ENCODE measurements around the gene MID1. TPM values are rescaled to one million over a fixed set of nuclear protein-coding genes. Genes with fewer than 3 reads are reported as not detected.

Gene MID1
- total RNA-seq, 1 donor from 2014 or later, result 32.5 TPM

DNA sequence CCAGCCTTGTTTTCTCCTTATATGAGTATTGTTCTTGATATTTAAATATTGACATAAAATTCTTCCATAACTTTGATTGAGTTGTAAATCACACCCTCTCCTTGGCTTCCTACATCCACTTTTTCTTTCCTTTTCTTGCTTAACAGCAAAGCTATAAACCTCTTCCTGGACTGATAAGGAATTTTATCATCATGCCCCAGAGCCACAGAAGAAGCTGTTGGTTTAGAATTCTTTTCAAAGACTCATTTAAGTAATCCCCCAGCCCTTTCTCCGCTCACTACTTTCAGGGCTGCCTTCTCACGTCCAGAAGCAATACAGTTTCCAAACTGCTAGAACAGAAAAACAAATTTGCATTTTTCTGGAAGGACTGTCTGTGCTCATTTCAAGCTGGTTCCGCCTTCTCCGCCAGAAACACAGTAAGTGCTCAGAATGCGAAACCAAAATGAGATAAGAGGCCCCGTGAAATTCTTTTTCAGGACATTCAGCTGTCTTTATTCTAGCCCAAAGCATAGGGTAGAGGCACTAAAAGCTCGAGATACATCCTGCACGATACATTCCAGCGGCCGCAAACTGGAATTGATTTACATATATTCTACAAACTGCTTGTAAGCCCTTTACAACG is 849 bp downstream of the MID1 start:
- H3K27ac Mint-ChIP-seq, result peak overlapping the region; percentile 97

DNA sequence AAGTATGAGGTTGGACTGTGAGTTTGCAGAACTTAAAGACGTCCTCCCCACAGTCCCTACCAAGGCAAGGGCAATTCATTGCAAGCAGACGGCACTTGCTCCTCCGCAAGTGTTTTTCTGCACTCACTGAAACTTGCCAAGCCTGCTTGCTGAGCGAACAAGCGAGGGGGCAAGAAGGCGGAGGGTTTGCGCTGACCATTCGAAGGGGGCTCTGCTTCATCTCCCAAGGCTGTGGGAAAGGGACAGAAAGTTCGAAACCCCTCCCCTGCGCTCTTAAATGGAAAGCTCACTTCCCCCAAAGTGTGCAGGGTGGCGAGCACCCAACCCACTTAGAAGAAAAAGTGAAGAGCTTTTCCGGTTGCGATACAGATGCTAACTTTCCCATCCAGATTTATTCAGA is 1.4 kb downstream of the MID1 start:
- Mint-ChIP-seq H3K27ac (peak overlapping the region; percentile 97), H3K9me3 (ENCODE audit: low read depth) (peaks cover 7% of the 10 kb centered on the region), H3K4me3 (ENCODE audit: low read depth) (peak overlapping the region; percentile 90), H3K36me3 (ENCODE audit: insufficient read depth) (no peaks in the 10 kb centered on the region), H3K27me3 (no peaks in the 10 kb centered on the region), H3K4me1 (ENCODE audit: low read depth) (peaks cover 29% of the 10 kb centered on the region)
- no peak for DNase-seq (ENCODE audit: low spot score, unreplicated experiment)
- TF ChIP-seq, protein P1, sequence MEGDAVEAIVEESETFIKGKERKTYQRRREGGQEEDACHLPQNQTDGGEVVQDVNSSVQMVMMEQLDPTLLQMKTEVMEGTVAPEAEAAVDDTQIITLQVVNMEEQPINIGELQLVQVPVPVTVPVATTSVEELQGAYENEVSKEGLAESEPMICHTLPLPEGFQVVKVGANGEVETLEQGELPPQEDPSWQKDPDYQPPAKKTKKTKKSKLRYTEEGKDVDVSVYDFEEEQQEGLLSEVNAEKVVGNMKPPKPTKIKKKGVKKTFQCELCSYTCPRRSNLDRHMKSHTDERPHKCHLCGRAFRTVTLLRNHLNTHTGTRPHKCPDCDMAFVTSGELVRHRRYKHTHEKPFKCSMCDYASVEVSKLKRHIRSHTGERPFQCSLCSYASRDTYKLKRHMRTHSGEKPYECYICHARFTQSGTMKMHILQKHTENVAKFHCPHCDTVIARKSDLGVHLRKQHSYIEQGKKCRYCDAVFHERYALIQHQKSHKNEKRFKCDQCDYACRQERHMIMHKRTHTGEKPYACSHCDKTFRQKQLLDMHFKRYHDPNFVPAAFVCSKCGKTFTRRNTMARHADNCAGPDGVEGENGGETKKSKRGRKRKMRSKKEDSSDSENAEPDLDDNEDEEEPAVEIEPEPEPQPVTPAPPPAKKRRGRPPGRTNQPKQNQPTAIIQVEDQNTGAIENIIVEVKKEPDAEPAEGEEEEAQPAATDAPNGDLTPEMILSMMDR (IDR thresholded peaks at IDR 0.05; ENCODE audit: unreplicated experiment), result no peak

More for the DNA sequence above, 849 bp downstream of the MID1 start:
- TF ChIP-seq, protein P1 (IDR thresholded peaks at IDR 0.05; ENCODE audit: unreplicated experiment), result no peak
- Mint-ChIP-seq H3K4me1 (ENCODE audit: low read depth) (peaks cover 28% of the 10 kb centered on the region), H3K27me3 (no peaks in the 10 kb centered on the region), H3K36me3 (ENCODE audit: insufficient read depth) (no peaks in the 10 kb centered on the region), H3K9me3 (ENCODE audit: low read depth) (peaks cover 7% of the 10 kb centered on the region), H3K4me3 (ENCODE audit: low read depth) (peak overlapping the region; percentile 90)
- no peak for DNase-seq (ENCODE audit: low spot score, unreplicated experiment)

DNA sequence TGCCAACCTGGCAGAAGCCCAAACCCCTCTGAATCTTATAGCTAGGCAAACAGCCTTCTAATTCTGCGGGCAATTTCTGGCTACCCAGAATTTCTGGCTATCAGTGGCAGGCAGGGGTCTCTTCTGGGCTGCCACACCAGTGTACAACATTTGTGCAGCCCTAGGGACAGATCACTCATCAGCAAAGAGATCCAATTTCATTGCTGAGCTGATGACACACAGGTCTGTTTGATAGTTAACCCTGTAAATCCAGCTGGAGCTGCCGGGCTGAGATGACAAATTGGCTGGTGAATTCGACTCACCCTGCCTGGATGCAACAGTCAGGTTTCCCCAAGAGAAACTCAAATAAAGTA is 2.4 kb downstream of the MID1 start:
- TF ChIP-seq, protein P1 (IDR thresholded peaks at IDR 0.05; ENCODE audit: unreplicated experiment), result no peak
- H3K27ac Mint-ChIP-seq, result no peak overlapping the region
- no peaks in the 10 kb centered on the region for H3K27me3 Mint-ChIP-seq
- no peaks in the 10 kb centered on the region for H3K36me3 Mint-ChIP-seq (ENCODE audit: insufficient read depth)
- peaks cover 29% of the 10 kb centered on the region for H3K4me1 Mint-ChIP-seq (ENCODE audit: low read depth)
- DNase-seq (ENCODE audit: low spot score, unreplicated experiment), result no peak
- H3K9me3 Mint-ChIP-seq (ENCODE audit: low read depth), result peaks cover 4% of the 10 kb centered on the region
- H3K4me3 Mint-ChIP-seq (ENCODE audit: low read depth), result peak overlapping the region; percentile 90

DNA sequence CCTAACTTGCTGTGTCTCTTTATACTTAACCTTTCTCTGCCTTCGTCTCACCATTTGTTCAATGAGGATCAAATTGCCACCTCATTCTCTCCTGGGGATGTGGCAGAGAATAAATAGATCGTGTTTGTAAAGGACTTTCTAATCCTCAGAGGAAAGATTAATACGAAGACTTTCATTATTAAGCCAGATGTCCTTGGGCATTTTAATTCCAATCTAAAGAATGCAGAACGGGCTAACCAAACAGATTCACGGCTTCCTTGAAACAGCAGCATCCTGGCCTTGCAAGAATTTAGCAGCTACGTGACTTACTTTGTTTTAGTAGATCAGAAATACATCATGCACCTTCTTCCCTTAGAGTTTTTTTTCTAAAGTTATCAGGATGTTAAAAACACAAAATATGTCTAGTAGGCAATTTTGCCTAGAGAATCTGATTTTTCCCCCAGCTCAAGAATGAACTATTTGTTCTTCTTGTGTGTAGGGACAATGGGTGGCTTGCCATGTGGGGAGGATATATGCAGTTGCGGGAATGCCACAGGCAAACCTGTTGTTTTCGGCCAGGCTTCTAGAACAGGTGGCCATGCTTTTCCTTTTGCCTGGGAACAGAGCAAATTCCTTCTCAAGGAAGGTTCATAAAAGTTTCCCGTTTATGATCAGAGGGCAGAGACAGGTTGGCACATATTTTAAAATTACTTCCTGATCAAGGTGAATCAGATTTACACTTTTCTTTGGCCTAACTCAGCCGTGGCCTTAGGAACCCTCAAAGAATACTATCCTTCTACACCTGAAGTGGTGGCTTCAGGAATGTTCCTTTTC is 3.0 kb downstream of the MID1 start:
- peaks cover 29% of the 10 kb centered on the region for H3K4me1 Mint-ChIP-seq (ENCODE audit: low read depth)
- H3K27ac Mint-ChIP-seq, result no peak overlapping the region
- TF ChIP-seq, protein P1 (IDR thresholded peaks at IDR 0.05; ENCODE audit: unreplicated experiment), result no peak
- no peak for DNase-seq (ENCODE audit: low spot score, unreplicated experiment)
- no peak overlapping the region for H3K4me3 Mint-ChIP-seq (ENCODE audit: low read depth)
- H3K27me3 Mint-ChIP-seq, result no peaks in the 10 kb centered on the region
- no peaks in the 10 kb centered on the region for H3K36me3 Mint-ChIP-seq (ENCODE audit: insufficient read depth)
- H3K9me3 Mint-ChIP-seq (ENCODE audit: low read depth), result peaks cover 4% of the 10 kb centered on the region

DNA sequence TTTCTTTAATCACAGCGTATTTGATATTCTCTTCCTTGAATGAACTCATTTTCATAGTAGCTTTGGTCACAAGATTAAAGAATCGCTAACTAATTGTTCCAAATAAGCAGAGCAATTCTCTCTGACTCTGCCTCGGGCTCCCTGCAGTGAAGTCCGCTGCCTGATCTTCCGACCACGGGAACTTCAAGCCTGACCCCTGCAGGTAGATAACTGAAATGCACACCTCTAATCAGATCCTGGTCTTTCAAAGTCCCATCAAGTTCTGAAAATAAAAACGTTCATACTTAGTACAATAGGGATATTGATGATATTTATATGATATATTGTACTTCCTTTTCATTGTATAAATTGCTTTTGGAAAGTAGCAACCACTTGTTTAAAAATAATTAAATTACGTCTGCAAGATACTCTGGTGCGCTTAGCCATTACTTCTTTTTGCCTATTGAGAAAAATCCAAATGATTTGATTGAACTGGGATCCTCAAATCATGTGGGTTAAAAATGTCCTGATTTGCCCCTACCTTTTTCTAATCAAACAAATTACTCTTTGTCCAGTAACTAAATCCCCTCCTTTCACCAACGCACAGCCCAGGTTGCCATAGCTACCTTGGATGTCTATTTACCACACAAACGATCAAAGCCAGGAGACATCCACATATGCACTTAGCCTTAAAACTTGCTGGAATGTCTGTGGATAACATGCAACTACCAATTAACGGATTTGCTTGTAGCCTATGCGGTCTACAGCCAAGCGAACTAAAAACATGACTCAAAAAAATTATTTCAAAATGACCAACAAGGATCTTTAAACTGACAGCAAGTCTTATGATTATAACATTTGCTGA is 4.2 kb downstream of the MID1 start:
- TF ChIP-seq, protein P1 (IDR thresholded peaks at IDR 0.05; ENCODE audit: unreplicated experiment), result peak; percentile 64
- Mint-ChIP-seq H3K4me1 (ENCODE audit: low read depth) (peaks cover 36% of the 10 kb centered on the region), H3K27me3 (no peaks in the 10 kb centered on the region), H3K36me3 (ENCODE audit: insufficient read depth) (no peaks in the 10 kb centered on the region), H3K4me3 (ENCODE audit: low read depth) (peak overlapping the region; percentile 43), H3K27ac (peak overlapping the region; percentile 21), H3K9me3 (ENCODE audit: low read depth) (peaks cover 4% of the 10 kb centered on the region)
- DNase-seq (ENCODE audit: low spot score, unreplicated experiment), result no peak
